NCI-H345 treated with DMSO at 0.1 percent for 48 hours (cell line): ENCODE measurements around the gene KCNC4.

Experiments used
- DNase-seq: peaks from one replicate; lab custom pipeline; 2025; ENCODE audit not compliant: unreplicated experiment; lab: John Stamatoyannopoulos, UW

Gene KCNC4

DNA sequence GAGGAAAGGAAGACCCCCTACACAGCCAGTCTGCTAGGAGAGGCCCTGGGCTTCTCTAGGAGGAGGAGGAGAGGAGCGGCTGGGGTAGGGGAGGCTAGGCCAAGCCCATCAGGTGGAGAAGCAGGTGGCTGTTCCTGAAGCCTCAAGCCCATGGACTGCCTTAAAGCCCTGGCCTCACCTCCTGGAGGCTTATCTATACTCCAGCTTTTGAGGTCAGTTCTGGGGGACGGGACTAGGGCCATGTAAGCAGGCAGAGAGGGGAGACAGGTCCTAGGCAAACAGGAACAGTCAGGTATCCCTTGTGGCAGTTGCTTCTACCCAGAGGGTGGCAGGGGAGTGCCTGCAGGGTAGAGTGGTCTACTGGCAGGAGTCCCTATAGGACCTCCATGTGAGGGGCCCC lies 40.6 kb downstream of the KCNC4 start:
- DNase-seq: no peak

DNA sequence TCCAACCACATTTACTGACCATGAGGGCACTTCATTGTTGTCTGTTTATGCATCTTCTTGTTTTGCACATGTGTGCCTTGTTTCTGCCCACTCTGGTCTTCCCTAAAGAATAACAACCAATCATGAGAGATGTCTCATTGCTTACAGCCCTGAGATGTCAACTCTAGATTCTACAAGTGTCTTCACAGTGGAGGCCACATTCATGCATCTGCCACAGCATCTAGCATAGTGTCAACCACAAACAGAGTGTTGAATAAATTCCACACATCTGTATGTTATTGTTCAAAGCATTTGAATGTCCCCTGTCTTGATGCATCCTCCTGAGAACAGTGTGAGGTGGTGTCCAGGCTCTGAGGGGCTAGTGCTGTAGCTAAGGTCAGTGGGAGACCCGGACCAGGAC lies 43.1 kb downstream of the KCNC4 start:
- no peak for DNase-seq

DNA sequence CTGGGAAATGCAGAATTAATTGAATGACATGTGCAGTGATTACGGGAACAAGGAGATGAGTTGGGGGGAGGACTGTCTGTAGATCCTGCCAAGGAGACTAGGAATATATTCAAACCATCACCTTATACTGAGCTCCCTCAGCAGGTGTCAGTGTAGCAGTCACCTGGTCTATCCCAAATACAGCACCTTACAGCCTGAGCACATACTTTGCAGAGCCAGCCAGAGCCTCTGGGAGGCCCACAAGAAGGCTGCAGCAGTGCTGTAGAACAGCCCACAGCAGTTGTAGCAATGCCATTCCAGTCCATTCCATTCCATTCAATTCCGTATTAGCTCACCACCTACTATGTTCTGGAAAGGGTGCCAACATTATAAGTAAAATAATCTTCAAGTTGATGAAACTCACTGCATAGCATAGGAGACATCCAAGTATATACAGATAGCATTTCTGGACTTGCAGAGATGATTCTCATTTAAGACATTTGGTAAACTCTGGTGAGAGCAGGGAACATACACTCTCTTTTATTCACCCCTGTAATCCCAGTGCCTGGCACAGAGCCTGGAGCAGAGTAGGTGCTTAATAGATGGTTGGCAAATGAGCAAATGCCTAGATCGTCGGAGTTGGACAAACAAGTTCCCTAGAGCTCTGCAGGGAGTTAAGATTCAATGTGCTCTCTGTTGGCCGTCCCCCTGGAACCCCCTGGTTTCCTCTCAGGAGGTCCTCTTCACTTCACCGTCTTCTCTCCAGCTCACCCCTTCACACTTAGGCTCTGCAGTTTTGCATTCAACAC lies 44.7 kb downstream of the KCNC4 start:
- no peak for DNase-seq

GRCh38 chr1:110255392-110255787 lies 45.3 kb downstream of the KCNC4 start:
- DNase-seq: peak; percentile 28

DNA sequence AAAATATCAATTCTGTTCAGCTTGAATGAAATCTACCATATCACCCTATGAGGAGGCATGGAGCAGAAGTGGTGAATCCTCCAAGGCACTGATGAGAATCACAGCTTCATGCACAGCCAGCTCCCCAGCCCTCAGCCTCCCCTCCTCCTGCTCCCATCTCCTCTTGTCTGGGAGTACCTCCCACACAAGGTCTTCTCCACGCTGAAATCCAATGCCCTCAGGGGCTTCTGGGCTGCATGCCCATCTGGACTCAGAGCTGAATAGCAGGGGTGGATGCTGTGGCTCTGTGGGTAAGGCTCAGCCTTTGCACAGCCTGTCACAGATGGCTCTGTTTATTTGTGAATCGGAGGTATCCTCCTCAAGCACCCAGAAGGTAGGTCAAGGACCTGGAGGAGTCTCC lies 48.6 kb downstream of the KCNC4 start:
- peak; percentile 34 for DNase-seq

- no peak for DNase-seq
Measured at GRCh38 chr1:110259770-110260169, 49.7 kb downstream of the KCNC4 start.
